HG03521 (cell line): Measurements from ENCODE around the gene PTGES2.

Experiments
- ATAC-seq: cut with Tn5 transposase; IDR thresholded peaks from one replicate; pipeline ENCODE4 v1.9.1; 2021; ENCODE audit warnings: mild to moderate bottlenecking, moderate library complexity; ENCODE audit not compliant: unreplicated experiment

PTGES2 gene

DNA sequence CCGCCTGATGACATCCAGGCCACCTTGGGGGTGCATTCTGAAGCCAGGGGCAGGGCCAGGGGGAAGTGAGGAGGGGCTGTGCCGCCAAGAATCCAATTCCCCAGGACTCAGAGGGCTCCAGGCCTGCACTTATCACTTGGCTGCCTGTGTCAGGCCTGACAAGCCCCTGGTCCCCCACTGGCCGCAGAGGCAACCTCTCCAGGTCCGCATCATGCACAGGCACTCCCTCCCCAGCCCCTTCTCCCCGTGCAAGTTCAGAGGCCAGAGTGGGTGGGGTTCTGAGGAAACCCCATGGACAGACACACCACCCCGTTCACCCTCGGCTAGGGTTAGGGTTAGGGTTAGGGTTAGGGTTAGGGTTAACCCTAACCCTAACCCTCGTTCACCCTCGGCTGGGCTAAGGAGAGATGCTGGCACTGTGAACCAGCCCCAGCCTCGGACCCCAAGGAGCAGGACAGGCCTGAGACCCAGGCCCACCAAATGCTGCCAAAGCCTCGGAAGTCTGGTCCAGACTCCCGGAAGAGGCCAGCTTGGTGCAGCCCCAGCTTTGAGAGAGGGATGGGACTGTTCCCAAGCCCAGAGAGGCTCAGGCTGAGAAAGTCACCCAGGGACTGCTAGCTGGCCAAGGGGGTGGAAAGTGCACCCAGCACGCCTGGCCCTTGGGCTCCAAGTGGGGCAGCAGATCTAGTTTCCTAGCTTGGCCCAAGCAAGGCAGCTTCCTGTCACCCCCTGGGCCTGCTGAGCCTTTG is 26.6 kb upstream of the PTGES2 start:
- ATAC-seq, result no peak

DNA sequence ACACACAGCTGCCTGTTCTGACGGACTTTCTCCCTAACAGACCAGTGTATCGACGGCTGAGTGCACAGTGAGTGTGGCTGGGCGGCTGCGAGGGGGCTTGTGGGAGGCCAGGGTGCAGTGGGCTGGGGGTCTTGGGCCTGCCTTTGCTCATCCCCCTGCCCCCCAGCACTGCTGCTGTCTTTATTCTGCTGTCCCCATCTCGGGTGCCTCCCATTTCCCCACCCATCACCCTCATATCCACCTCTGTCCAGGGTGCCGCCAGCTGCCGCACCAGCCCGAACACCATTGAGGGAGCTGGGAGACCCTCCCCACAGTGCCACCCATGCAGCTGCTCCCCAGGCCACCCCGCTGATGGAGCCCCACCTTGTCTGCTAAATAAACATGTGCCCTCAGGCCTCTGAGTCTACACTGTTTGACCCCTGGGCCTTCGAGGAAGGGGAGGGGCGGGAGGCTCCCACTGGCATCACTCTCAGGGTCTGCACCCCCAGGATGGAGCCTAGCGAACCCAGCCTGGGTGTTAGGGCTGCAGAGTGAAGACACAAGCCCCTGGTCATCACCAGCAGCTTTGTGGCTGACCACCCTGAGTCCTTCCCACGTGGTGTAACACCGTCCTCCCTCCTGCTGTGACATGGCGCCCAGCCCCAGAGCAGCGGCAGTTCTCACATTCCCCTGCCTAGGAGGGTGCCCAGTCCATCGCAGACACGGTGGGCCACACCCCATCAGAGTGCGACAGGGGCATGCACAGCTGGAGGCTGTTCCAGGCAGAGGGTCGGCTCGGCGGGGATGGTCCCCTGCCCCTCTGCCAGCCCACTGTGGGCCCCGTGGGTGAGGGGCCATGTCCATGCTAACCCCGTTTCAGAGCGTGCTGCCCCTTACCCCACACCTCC is 25.8 kb upstream of the PTGES2 start:
- no peak for ATAC-seq

DNA sequence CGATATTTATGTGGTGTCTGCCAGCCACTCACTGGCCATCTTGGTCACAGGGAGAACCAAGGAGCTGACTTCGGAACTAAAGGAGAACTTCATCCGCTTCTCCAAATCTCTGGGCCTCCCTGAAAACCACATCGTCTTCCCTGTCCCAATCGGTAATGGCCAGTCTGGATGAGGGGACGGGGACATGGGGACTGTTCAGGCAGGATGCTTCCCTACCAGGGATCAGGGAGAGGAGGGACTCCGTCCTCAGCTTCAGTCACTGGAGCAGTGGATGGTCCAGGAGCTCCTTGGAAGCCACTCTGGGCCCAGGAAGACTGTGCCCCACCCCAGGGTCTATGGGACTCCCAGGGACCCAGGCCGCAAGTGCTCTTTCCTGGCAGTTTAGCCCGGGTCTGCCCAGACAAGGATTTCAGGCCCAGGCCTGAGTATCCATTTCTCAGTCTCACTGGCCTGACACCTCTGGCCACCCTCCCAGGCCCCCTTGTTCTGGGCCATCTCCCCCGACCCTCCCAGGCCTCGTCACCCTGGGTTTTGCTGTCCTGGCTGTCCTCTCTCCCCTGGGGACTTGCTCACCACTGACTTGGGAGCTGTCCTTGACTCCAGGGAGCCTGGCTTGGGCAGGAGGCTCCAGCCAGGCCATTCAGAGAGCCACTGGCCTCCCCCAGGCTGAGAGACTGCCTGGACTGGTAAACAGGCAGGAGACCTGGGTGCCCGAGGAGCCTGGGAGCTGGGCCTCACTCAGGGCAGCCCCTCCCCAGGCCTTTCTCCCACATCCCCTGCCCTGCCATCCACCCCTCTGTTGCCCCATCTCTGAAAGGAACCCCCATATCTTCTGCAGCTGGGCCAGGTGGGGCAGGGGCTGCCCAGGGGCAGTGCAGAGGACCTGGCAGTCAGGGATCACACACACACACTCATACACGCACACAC is 24.9 kb upstream of the PTGES2 start:
- ATAC-seq, result no peak

DNA sequence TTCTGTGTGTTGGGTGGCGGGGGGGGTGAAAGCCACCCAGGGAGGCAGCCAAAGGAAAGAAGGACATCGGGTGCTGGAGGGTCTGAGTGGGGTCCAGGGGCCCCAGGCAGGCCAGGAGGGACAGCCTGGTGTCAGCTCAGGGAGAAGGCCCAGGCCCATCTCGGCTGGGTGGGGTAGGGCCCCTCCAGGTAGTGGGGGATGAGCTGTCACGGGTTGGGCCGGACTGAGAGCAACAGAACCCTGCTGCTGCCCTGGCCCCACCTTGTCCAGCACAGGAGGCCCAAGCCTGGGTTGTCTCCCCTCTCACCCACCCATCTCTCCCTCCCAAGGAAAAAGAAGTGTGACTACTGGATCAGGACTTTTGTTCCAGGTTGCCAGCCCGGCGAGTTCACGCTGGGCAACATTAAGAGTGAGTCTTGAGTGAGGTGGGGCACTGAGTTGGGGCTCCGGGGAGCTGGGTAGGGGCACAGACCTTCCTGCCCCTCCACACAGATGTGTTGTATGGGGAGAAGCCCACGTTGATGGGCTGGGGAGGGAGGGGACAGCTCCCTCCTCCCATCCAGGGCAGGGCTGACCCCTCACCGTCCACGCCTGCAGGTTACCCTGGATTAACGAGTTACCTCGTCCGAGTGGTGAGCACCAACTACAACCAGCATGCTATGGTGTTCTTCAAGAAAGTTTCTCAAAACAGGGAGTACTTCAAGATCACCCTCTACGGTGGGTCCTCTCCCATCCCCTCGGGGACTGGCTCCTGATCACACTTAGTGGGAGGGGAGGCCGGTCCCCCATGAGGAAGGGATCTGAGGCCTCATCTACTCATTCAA is 24.0 kb upstream of the PTGES2 start:
- no peak for ATAC-seq

DNA sequence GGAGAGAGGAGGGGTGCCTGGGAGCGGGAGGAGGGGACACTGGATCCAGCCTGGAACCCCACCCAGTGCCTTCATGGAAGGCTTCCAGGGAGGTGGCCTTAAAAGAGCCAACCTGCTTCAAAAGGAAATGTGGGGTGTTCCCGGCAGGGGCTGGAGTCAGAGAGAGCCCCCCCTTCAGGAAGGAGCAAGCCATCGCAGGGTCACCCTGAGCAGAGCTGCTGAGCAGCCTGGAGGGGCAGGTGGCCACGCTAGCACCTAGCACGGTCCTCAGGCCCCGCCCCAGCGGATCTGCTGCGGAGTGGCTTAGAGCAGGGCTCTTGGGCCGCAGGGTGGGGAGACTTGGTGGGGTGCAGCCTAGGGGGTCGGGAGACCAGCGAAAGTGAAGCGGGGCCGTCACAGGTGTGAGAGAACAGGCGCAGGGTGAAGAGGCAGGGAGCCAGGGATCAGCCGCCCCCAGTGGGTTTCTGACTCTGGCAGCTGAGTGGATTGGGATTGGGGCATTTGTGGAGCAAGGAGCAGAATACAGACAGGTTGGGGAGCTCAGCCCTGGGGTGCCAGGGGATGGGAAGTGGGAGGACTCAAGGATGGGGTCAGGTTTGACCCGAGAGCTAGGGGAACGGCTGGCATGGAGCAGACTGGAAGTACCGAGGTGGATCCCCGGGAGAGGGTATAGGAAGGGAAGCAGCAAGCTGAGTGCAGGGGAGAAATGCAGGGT is 23.2 kb upstream of the PTGES2 start:
- ATAC-seq, result no peak

DNA sequence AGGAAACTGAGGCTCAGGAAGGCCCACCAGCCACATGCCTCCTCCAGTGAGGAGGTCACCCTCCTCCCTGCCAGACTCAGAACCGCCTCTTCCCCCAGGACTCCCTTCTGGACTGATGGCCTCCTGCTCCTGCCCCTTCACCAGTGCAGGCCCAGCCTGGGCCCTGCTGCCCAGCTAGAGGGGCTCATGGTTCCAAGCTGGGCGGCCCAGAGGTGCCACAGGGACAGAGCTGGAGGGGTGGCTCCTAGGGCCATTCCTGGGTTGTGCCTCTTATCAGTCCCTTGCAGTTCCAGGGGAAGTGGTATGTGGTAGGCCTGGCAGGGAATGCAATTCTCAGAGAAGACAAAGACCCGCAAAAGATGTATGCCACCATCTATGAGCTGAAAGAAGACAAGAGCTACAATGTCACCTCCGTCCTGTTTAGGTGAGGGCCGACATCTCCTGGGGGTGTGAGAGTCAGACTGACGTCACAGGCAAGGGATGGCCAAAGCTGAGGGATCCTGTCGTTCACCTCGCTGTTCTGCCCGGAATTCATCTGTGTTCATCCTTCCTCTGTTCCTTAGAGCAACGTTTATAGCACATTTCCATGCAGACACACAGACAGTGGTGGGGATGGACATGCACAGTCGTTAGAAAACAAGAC is 22.5 kb upstream of the PTGES2 start:
- no peak for ATAC-seq

DNA sequence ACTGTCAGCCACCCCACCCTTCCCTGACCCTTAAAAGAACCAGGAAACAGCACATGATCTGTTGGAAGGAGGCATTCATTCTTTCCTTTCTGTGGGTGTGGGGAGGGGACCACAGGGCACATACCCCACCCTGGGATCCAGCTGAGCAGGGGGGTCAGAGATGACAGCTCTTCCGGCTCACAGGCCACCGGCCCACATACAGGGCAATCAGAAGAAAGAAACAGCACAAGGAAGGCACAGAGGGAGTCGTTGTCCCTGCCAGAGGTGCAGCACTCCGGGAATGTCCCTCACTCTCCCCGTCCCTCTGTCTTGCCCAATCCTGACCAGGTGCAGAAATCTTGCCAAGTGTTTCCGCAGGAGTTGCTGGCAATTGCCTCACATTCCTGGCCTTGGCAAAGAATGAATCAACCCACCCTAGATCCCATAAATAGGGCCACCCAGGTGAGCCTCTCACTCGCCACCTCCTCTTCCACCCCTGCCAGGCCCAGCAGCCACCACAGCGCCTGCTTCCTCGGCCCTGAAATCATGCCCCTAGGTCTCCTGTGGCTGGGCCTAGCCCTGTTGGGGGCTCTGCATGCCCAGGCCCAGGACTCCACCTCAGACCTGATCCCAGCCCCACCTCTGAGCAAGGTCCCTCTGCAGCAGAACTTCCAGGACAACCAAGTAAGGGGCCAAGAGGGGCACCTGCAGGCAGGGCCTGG is 21.6 kb upstream of the PTGES2 start, which contains the start of gene LCN2:
Gene LCN2 (plus strand): TSS at position 453 of the 701 bp plus-strand sequence. CDS start 73 bp downstream, at position 526.
- ATAC-seq, result no peak

DNA sequence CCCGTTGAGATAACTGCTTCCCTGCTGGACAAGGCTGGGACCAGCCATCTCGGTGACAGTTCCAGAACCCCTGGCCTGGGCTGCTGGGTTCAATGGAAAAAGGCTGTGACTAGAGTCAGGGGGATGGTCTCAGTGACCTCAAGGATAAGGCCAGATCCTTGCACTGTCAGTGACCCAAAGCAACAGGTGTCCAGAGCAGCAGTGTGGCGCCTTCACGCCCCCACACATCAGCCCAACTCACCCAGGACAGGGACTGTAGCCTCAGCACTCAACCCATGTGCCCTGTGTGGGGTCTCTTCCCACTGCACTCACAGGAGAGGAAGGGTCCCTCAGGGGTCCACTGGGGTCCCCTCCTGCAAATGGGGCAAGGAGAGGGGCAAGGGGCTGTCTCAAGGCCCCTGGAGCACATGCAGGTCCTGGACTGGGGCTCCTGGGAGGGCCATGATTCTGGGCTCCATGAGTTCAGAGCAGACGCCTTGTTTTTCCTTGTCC is 21.0 kb upstream of the PTGES2 start:
- ATAC-seq, result no peak

DNA sequence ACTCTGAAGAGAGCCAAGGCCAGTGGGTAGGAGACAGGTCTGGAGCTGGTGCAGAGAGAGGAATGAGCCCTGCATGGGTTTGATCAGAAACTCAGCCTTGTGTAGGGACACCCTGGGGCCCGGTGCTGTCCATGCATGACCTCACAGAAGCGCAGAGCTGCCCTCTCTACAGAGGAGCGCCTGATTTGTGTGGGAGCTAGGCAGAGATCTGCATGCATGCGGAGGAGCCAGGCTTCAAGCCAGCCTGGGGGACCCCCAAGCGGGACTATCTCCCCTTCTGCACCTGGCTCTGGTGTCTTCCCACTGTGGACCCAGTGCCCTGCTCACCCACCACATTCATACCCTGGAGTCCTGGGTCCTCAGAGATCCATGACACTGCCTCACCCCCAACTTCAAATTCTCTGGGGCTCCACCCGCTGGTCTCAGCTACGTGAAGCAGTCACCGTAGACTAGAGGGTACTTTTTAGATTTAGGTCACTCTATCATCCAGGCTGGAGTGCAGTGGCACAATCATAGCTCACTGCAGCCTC is 19.1 kb upstream of the PTGES2 start:
- ATAC-seq, result no peak

DNA sequence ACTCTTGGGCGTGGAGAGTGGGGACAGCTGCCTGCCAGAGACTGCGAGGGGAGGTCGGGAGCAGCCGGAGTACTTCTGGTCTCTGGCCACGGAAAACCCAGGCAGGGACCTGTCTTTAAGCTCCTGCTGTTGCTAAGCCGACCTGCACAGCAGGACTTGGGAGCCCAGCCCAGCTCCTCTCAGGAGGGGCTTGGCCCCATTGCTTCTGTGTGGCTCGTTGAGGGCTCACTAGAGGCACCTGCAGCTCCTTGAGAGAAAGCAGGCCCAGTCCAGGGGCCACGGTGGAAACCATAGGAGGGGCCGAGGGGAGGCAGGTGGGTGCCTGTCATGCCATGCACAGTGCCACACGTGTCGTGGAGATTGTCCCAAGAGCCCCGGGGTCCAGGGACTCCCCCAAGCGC is 18.4 kb upstream of the PTGES2 start:
- ATAC-seq, result no peak

DNA sequence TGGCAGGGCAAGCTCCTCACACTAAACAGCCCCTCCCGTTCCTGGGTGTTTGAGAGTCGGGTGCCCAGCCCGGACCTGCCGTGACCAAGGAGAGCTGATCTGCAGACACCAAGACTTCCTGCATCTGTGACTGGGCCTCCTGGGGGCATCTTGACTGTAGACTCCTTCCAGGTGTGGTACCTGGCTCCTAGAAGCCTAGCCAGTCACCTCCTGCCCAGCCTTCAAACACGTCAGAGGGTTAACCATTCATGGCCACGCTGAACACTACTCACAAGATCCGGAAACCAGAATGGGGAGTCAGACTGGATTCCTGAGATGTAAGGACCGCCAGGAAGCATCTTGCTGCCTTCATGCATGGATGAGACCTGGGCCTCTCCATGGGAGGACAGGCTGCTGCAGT is 18.0 kb upstream of the PTGES2 start:
- ATAC-seq, result no peak

DNA sequence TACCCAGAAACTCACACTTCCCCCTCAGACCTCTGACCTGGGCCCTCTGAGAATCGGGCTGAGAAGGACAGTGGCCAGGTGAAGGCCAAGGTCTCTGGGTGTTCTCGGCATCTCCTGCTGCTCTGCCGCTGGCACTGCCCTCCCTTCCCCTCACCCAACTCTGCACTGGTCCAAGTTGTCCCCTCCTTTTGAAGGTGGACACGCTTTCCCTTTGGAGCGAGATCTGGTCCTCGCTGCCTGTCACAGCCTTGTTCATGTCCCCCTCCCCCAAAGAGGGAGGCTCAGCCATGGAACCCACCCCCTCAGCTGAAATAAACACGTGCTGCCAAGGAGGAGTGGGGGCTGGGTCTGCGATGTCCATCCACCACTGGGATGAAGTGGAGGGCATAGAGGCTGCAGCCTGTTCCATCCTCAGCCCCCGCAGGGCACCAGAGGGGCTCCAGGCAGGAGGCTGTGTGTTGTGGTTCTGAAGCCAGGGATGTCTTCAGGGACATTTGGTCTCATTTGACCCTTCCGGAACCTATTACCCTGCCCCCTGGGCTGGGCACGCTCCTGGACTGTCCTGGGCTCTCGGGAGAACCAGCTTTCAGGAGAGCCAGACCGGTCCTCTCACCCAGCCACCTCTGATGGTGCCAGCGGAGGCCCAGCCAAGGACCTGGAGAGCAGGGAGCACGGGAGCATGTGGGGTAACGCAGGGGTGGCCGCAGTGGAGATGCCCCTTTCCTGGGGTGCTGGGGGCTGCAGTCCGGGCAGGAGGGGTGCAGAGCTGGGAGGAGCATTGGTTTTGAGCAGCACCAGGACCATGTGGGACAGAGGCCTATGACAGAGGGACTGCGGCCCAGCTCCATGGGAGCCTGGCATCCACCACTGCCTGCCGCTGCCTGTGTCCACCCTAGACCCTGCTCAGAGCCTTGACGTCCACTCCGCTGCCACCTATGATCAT is 17.0 kb upstream of the PTGES2 start:
- no peak for ATAC-seq

DNA sequence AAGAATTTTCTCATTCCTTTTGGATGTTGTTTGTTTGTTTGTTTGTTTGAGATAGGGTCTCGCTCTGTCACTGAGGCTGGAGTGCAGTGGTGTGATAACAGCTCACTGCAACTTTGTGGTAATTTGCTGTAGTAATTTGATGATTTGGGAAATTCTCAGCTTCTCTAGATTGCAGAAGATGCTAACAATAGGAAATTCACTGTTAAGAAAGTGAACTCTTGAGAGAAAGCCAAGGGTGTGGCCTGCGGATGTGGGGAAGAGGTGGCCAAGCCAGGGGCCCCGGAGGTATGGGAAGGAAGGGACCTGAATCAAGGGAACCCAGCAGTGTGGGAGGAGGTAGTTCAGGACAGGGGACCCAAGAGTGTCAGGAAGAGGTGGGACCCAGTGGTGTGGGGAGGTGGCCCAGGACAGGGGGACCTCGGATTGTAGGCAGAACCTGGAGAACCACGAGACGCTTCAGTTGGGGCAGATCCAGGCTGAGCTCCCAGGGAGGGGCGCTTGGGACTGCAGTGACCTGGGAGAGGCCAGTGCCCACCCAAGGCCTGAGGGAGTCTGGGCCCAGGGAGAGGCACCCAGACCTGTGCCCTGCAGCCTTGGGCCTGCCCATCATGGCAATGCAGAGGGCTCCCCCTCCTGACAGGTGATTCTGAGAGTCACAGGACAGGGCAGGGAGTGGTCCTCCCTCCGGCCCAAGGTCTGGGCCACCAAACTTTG is 16.2 kb upstream of the PTGES2 start:
- no peak for ATAC-seq

DNA sequence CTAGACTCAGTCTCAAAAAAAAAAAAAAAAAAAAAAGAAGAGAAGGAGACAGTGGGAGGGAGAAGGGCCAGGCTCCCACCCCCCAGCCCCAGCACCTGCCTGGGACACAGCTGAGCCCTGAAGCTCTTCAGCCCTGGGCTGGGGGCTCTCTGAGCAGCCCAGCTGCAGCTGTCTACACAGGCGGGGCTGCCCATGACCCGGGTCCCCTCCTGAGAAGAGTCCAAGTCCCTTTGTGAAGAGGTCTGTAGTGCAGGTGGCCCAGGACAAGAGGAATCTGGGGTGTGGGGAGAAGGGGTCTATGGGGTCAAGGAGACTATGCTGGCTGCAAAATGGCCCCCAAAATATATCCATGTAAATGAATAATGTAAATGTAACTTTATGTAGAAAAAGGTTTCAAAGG is 15.1 kb upstream of the PTGES2 start:
- no peak for ATAC-seq

DNA sequence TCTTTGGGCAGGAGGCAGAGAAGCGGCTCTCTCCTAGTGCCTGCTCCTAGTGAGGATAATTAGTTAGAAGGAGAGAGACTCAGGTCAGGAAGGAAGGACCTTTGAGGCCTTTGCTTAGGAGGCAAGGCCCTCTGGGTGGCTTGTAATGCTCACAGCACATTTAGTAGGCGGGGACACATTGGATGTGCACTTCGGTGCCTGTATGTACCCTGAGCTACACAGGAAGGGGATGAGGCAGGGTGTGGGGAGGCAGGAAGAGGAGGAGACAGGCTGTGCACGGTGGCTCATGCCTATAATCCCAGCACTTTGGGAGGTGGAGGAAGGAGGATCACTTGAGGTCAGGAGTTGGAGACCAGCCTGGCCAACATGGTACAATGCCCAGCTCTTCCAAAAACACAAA is 14.5 kb upstream of the PTGES2 start:
- ATAC-seq, result no peak

DNA sequence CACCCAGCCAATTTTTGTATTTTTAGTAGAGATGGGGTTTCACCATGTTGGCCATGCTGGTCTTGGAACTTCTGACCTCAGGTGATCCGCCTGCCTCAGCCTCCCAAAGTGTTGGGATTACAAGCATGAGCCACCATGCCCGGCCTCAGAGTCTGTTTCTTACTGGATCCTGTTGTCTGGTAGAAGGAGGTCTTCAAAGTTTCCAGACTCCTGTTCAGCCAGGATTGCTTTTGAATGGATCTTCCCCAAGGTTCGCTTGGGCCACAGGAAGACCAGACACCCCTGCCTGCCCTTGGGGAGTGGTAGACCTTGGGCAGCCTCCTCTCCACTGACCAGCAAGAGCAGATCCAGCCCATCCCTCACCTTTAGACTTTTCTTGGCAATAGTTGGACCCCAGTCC is 14.1 kb upstream of the PTGES2 start:
- no peak for ATAC-seq
